Kidney tubule cell (primary cell): ENCODE measurements around the gene FRRS1L.
"Not testable (repeated sequence)": the region's sequence is repeated elsewhere in the genome, so short reads cannot be mapped to it uniquely, and the experiment has no call there.

Source experiments
- DNase-seq: peaks from one replicate; pipeline ENCODE4 v3.0.0-alpha.2; 2018; ENCODE audit warnings: low spot score

Gene FRRS1L

DNA sequence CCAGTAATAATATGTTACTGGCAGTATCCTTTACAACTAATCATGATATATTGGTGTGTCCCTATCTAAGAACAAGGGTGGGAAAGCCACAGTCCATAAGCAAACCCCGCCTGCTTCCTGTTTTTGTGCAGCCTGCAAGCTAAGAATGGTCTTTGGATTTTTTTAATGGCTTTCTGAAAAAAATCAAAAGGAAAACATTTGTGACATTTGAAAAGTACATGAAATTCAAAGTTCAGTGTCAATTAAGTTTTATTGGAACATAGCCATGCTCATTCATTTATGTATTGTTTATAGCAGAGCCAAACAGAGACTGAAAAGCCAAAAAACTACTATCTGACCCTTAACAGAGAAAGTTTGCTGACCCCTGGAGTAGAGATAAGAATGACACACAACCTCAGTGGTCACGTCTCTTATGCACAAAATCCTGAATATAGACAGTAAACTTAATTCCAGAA is 34.5 kb downstream of the FRRS1L start:
- DNase-seq, result no peak

- DNase-seq, result no peak
Measured at GRCh38 chr9:109129470-109130197, 37.4 kb downstream of the FRRS1L start.

DNA sequence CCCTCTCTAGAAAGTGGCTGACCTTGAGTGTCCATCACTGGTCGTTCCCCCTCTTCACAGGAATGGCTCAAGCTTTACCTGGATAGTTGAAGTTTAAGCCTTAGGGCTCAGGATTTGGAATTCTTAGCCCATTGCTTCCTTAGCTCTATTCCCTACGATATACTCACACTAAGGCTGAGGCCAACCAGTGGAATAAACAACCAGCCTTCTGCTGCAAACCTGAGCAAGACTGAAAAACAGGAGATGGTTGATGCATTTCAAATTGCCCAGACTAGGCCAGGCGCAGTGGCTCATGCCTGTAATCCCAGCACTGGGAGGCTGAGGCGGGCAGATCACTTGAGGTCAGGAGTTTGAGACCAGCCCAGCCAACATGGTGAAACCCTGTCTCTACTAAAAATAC is 40.4 kb downstream of the FRRS1L start:
- DNase-seq, result not testable (repeated sequence)

DNA sequence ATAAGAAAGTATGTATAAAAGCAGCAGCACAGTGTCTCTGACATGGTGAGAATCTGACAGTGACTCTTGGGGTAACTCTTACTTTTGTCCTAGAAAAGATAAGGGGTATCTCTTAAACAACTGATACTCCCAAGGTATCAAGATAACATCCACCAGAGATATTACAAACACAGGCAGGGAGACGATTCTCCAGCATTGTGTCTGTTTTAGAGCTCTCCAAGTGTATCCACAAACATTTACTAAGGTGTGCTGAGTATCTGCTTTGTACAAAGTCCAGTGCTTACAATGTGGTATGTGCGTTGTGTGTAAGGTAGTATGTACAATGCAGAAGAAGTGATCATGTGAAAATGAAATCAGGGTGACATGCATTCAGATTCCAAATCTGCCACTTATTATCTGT is 42.9 kb downstream of the FRRS1L start:
- DNase-seq, result no peak

- no peak for DNase-seq
Measured at GRCh38 chr9:109122726-109123621, 44.1 kb downstream of the FRRS1L start.

GRCh38 chr9:109121232-109121796 is 45.7 kb downstream of the FRRS1L start:
- DNase-seq, result no peak

- DNase-seq, result no peak
Measured at GRCh38 chr9:109120204-109120789, 46.8 kb downstream of the FRRS1L start.

DNA sequence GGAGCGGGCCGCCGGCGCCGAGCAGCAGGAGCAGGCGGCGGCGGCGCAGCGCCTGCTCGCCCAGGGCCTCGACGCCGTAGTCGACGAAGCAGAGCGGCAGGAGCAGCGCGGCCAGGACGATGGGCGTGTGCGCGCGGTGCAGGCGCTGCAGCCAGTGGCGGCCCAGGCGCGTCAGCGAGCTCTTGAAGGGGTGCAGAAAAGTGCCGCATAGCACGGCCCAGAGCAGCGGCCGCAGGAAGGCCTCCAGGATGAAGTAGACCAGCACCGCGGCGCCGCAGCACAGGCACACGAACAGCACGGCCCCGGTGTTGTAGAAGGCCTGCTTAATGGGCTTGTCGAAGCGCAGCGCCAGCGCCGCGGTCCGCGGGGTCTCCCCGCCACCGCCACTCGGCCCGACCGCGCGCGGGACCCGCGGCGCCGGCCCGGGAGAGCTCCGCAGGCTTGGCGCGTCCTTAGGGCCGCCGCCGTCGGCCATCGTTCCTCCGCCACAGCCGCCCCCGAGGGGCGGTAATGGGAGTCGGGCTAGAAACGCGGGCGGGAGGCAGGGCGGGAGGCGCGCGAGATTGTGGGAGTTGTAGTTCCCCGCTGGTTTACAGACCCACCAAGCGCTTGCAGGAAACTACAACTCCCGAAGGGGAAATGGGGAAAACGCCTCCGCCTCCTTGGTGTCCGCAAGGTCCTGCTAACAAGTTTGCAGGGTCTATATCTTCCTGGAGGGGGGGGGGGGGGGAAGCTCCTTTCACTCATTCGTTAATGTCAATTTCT is 47.4 kb downstream of the FRRS1L start, which contains the start of gene TMEM245:
Gene TMEM245 (minus strand): TSS at position 509 of the 765 bp plus-strand sequence. CDS start 34 bp downstream, at position 475.
- peak; percentile 99 for DNase-seq

DNA sequence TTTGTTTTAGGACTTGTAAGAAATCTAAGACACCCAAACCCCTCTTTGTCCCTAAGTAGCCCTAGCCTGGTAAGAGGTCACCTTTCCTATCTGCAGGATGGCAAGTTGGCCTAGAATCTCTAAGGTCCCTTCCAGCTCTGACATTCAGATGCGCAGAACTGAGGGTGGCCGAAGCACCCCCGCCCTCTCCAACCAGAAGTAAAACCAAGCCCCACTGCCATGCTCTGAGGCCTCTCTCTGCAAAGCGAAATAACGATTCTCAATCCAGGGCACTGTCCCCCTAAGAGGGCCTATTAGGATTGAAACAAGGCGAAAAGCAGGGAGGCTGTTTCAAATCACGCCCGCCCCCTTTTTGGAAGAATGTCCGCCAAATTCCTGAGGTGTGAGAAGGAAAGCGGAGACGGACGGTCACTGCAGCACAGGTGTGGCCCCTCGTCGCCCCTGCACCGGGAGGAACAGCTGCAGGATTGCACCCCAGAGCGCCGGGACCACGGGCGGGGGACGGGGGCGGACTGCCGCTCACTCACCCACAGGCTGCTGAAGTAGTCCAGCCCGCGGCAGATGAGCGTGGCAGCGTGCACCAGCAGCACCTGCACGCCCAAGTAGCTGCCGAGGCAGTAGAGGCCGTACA is 48.1 kb downstream of the FRRS1L start:
- peak; percentile 43 for DNase-seq

- peak; percentile 90 for DNase-seq
Measured at GRCh38 chr9:109117856-109118807, 48.9 kb downstream of the FRRS1L start.

GRCh38 chr9:109115931-109116526 is 51.0 kb downstream of the FRRS1L start:
- no peak for DNase-seq

GRCh38 chr9:109114670-109115069 is 52.4 kb downstream of the FRRS1L start:
- peak; percentile 97 for DNase-seq

DNA sequence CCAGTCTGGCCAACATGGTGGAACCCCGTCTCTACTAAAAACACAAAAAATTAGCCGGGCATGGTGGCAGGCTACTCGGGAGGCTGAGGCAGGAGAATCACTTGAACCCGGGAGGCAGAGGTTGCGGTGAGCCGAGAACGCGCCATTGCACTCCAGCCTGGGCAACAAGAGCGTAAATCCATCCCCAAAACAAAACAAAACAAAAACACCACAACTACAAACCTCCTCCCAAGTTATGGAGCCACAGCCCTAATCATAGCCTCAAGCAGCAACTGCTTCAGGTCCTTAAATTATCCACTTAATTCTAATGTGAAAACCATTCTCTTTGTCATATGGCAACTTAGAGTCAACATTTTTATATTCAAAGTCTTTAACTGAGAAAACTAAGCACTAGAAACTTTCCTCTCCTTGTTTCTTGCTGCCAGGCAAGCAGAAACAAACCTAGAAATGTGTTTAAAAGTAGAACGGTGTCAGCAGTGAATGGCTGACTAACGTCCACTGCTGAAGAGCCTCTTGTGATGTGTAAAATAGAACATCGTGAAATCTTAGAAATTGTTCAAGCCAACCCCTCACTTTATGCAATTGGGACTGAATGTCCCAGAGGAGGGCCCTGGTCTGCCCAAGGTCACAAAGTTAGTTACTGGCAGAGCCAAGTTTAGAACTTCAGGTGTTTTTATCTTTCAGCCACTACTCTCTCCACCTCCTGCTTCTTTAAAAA is 53.0 kb downstream of the FRRS1L start:
- DNase-seq, result no peak

GRCh38 chr9:109113254-109113653 is 53.8 kb downstream of the FRRS1L start:
- DNase-seq, result no peak

DNA sequence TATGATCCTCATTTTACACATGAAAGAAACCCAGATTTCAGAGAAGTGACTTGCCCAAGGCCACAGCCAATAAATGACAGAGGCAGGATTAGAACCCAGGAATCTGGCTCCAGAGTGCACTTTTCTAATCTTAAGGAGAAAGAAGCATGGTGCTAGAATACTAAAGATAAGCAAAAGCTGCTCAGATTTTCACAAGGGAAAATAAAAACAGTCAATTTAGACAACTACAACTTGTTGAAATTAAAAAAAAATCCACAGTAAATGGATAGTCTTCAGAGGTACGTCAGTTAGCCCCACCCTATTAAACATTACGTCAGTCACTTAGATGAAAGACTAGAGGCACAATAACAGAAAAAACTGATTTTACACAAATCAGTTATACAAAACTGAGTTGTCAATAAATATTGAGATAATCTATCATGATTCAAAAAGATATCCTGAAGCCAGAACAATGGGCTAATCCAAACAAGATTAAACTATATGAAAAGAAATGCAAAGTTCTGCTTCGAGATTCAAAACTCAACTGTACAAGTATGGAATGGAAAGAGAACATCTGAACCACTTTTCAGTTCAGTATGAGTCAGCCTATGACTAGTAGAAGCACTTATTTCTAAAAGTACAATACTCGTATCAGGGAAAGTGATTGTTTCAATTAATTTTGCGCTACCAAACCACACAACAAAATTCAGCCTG is 56.6 kb downstream of the FRRS1L start:
- DNase-seq, result peak; percentile 54

DNA sequence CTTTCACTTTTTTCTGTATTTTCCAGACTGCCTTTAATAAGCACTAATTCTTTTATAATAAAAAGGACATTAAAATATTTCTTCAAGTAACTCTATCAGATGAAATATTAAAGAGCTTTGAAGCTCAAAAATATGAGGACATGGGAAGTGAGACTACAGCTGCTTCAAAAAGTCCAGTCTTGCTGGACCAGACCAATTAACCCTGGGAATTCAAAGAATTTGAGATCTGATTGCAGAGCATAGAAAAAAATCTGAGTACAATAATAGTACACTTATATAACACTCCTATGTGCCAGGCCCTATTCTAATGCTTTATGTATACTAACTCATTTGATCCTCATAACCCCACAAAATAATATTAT is 57.1 kb downstream of the FRRS1L start:
- no peak for DNase-seq

DNA sequence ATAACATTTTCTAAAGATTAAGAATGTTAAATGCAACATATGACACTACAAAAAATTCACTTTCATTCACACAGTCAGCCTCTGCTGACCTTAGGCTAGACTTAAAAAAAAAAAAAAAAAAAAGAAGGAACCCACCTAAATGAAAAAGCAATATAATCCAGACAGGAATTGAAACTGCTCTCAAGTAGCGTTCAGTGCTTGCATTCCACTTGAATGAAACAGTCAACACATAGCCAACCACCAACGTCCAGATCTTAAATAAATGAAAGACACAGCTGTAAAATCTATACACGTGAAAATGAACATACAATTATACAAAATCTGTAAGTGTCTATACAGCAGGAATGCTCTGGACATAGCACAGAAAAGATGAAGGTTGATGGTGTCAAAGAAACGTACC is 58.7 kb downstream of the FRRS1L start:
- peak; percentile 38 for DNase-seq
